ES-I3 (cell line): ENCODE results near the gene CR1.
"Not testable (repeated sequence)": the region's sequence is repeated elsewhere in the genome, so short reads cannot be mapped to it uniquely, and the experiment has no call there.

Experiments used
- H3K36me3 ChIP-seq: 2 replicates; pipeline ENCODE4 v1.6.1; 2013; ENCODE audit warnings: mild to moderate bottlenecking, low read length, control low read depth, moderate library complexity; ENCODE audit not compliant: insufficient read depth
- H3K4me1 ChIP-seq: 2 replicates; pipeline ENCODE4 v1.6.1; 2013; ENCODE audit warnings: mild to moderate bottlenecking, control low read depth, low read length; ENCODE audit not compliant: insufficient read depth
- H3K9ac ChIP-seq: 2 replicates; pipeline ENCODE4 v1.6.1; 2013; ENCODE audit warnings: low read depth, mild to moderate bottlenecking, low read length, moderate library complexity
- H3K9me3 ChIP-seq: 2 replicates; pipeline ENCODE4 v1.6.1; 2013; ENCODE audit warnings: mild to moderate bottlenecking, low read length, moderate library complexity; ENCODE audit not compliant: control insufficient read depth, insufficient read depth

The CR1 gene

DNA sequence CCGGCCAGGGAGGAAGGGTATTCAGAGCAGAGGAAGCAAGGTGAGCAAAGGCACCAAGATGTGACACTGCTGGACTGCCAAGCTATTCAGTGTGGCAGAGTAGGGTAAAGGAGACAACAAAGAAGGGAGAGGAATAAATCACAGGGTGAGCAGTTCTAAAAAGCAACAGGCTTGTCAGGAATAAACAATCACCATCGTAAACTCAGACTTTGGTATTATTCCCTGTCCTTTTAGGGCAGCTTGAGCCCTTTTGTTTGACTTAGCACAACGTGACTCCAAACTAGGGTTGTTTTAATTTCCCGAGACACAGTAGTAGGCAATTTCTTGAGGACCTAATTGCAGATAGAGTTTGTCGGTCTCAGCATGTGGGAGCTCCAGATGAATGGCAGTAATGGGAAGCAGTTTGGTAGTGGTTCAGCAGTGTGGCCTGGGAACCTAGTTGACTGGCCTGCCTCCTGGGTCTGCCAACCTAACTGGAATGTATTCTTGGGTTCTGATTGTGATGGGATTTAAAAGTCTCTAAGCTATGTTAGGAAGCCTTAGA is 153.3 kb downstream of the CR1 start:
- peaks cover 31% of the 10 kb centered on the region for H3K4me1 ChIP-seq
- no peaks in the 10 kb centered on the region for H3K36me3 ChIP-seq
- H3K9me3 ChIP-seq: no peaks in the 10 kb centered on the region
- H3K9ac ChIP-seq: no peak overlapping the region

- no peaks in the 10 kb centered on the region for H3K9me3 ChIP-seq
- no peak overlapping the region for H3K9ac ChIP-seq
- H3K4me1 ChIP-seq: peaks cover 35% of the 10 kb centered on the region
- H3K36me3 ChIP-seq: no peaks in the 10 kb centered on the region
Measured at GRCh38 chr1:207649865-207650580, 154.1 kb downstream of the CR1 start.

GRCh38 chr1:207651583-207651982 is 155.6 kb downstream of the CR1 start:
- no peak overlapping the region for H3K9ac ChIP-seq
- H3K9me3 ChIP-seq: no peaks in the 10 kb centered on the region
- no peaks in the 10 kb centered on the region for H3K36me3 ChIP-seq
- peaks cover 35% of the 10 kb centered on the region for H3K4me1 ChIP-seq

GRCh38 chr1:207654320-207654719 is 158.4 kb downstream of the CR1 start:
- no peak overlapping the region for H3K9ac ChIP-seq
- H3K9me3 ChIP-seq: 0 out of 2 replicates have a peak, but pooled peaks cover 4% of the 10 kb centered on the region
- H3K4me1 ChIP-seq: peaks cover 12% of the 10 kb centered on the region
- H3K36me3 ChIP-seq: no peaks in the 10 kb centered on the region; the same call in 1 of the 2 replicates

- Histone ChIP-seq H3K36me3 (no peaks in the 10 kb centered on the region; the same call in 1 of the 2 replicates), H3K9me3 (peaks cover 4% of the 10 kb centered on the region; the same call in 1 of the 2 replicates), H3K9ac (no peak overlapping the region), H3K4me1 (peaks cover 4% of the 10 kb centered on the region; the same call in 1 of the 2 replicates)
Measured at GRCh38 chr1:207658408-207658807, 162.5 kb downstream of the CR1 start.

GRCh38 chr1:207658904-207659485 is 163.0 kb downstream of the CR1 start:
- Histone ChIP-seq H3K9me3 (peaks cover 9% of the 10 kb centered on the region), H3K9ac (no peak overlapping the region), H3K36me3 (no peaks in the 10 kb centered on the region; the same call in 1 of the 2 replicates), H3K4me1 (peaks cover 4% of the 10 kb centered on the region; the same call in 1 of the 2 replicates)

GRCh38 chr1:207659545-207660153 is 163.7 kb downstream of the CR1 start:
- H3K36me3 ChIP-seq: no peaks in the 10 kb centered on the region; the same call in 1 of the 2 replicates

GRCh38 chr1:207661420-207661819 is 165.5 kb downstream of the CR1 start:
- not testable (repeated sequence) for H3K9ac ChIP-seq, H3K4me1 ChIP-seq, H3K36me3 ChIP-seq
- peaks cover 11% of the 10 kb centered on the region for H3K9me3 ChIP-seq

More at GRCh38 chr1:207659545-207660153, 163.7 kb downstream of the CR1 start:
- peaks cover 2% of the 10 kb centered on the region; the same call in 1 of the 2 replicates for H3K4me1 ChIP-seq
- peaks cover 9% of the 10 kb centered on the region for H3K9me3 ChIP-seq
- no peak overlapping the region for H3K9ac ChIP-seq

DNA sequence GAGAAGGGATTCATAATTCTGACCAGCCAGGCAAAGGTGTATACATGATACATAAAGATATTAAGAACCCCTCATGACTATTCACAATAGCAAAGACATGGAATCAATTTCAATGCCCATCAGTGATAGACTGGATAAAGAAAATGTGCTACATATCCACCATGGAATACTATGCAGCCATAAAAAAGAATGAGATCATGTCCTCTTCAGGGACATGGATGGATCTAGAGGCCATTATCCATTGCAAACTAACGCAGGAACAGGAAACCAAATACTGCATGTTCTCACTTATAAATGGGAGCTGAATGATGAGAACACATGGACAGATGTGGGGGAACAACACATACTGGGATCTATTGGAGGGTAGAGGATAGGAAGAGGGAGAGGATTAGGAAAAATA is 170.4 kb downstream of the CR1 start:
- Histone ChIP-seq H3K4me1 (peaks cover 6% of the 10 kb centered on the region; the same call in 1 of the 2 replicates), H3K9ac (no peak overlapping the region), H3K36me3 (no peaks in the 10 kb centered on the region; the same call in 1 of the 2 replicates), H3K9me3 (peaks cover 7% of the 10 kb centered on the region)

- Histone ChIP-seq H3K9ac (no peak overlapping the region), H3K36me3 (no peaks in the 10 kb centered on the region; the same call in 1 of the 2 replicates), H3K4me1 (peaks cover 14% of the 10 kb centered on the region), H3K9me3 (0 out of 2 replicates have a peak, but pooled peaks cover 2% of the 10 kb centered on the region)
Measured at GRCh38 chr1:207669528-207670009, 173.6 kb downstream of the CR1 start.

GRCh38 chr1:207670192-207670591 is 174.2 kb downstream of the CR1 start:
- H3K9ac ChIP-seq: no peak overlapping the region

DNA sequence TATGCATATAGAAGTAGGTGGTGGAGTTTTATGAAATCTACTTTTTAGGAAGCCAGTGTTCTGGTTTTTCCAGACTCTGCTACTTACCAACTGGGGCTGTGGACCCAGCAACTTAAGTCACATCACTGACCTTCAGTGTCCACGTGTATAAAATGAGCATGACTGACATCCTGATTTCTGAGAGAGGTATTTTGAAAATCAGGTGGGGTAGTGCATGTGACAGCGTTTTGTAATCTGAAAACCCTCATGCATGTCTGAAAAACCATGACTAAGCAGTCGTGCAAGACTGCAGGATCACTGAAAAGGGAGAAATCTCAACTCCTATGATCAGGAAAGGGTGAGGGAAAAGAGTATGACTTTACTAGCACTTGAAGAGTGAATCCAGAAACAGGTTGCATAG is 175.0 kb downstream of the CR1 start:
- H3K9me3 ChIP-seq: 0 out of 2 replicates have a peak, but pooled peaks cover under 1% of the 10 kb centered on the region
- H3K9ac ChIP-seq: no peak overlapping the region
- peaks cover 14% of the 10 kb centered on the region for H3K4me1 ChIP-seq
- H3K36me3 ChIP-seq: no peaks in the 10 kb centered on the region

More at GRCh38 chr1:207670192-207670591, 174.2 kb downstream of the CR1 start:
- H3K9me3 ChIP-seq: 0 out of 2 replicates have a peak, but pooled peaks cover under 1% of the 10 kb centered on the region
- peaks cover 14% of the 10 kb centered on the region for H3K4me1 ChIP-seq
- H3K36me3 ChIP-seq: no peaks in the 10 kb centered on the region; the same call in 1 of the 2 replicates

DNA sequence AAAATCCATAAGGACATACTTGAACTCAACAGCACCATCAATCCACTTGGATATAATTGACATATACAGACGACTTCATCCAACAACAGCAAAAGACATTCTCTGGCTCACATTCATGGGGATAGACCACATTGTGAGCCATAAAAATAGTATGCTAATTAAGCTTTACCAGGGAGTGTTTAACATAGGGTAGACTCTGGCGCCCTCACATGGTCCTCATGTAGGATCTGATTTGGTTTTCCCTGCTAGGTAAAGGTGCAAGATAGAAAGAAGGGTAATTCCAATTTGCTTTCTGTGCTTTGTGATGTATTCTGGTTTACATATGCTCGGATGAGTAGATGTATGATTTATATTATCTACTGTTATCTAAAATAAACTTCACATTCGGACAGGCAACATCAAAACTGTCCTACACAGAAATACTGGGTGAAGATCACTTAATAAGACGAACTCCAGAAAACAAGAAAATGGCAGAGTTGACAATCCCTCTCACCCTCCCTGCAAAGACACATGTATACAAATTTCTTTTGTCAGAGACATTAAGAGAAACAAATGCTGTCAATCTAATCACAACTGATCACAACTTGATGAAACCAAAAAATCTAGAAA is 176.7 kb downstream of the CR1 start:
- H3K9ac ChIP-seq: no peak overlapping the region
- no peaks in the 10 kb centered on the region for H3K36me3 ChIP-seq
- peaks cover 6% of the 10 kb centered on the region; the same call in 1 of the 2 replicates for H3K9me3 ChIP-seq
- H3K4me1 ChIP-seq: peaks cover 14% of the 10 kb centered on the region

DNA sequence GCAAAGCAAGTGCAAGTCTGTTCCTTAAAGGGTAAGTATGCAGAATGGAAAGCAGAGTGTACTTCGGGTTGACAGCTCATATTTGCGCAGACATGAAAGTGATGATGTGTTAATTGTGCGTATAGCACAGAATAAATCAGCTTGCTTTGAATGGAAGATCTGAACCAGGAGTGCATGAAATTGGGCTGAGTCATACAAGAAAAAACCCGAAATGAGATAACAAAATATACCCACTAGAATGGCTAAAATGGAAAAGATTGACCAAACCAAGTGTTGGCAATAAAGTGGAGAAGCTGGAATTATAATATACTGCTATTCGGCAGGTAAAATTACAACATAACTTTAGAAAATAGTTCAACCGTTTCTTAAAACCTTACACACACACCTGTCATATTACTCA is 177.4 kb downstream of the CR1 start:
- H3K4me1 ChIP-seq: peaks cover 14% of the 10 kb centered on the region
- H3K9ac ChIP-seq: no peak overlapping the region
- no peaks in the 10 kb centered on the region for H3K36me3 ChIP-seq
- peaks cover 6% of the 10 kb centered on the region; the same call in 1 of the 2 replicates for H3K9me3 ChIP-seq
